Glutamatergic neuron (in vitro differentiated cells): Measurements from ENCODE around the gene MICB. TPM values are rescaled to one million over a fixed set of nuclear protein-coding genes. Genes with fewer than 3 reads are reported as not detected.
A peak's percentile ranks its signal among the peaks of the same experiment; 100 is the strongest.

Experiments
- DNase-seq: peaks from one replicate; pipeline ENCODE4 v3.0.0; 2022
- H3K27ac Mint-ChIP-seq: one replicate; pipeline ENCODE4 v1.8.0; 2020; ENCODE audit warnings: mild to moderate bottlenecking, mixed read lengths, inconsistent platforms; ENCODE audit not compliant: unreplicated experiment
- H3K27me3 Mint-ChIP-seq: one replicate; pipeline ENCODE4 v1.8.0; 2020; ENCODE audit warnings: mild to moderate bottlenecking, moderate library complexity, mixed read lengths, inconsistent platforms; ENCODE audit not compliant: unreplicated experiment
- H3K36me3 Mint-ChIP-seq: one replicate; pipeline ENCODE4 v1.8.0; 2020; ENCODE audit warnings: mild to moderate bottlenecking, mixed read lengths, inconsistent platforms; ENCODE audit not compliant: unreplicated experiment
- H3K4me1 Mint-ChIP-seq: one replicate; pipeline ENCODE4 v1.8.0; 2020; ENCODE audit warnings: mild to moderate bottlenecking, low read depth, mixed read lengths, inconsistent platforms; ENCODE audit not compliant: unreplicated experiment
- H3K4me3 Mint-ChIP-seq: one replicate; pipeline ENCODE4 v1.8.0; 2020; ENCODE audit warnings: mild to moderate bottlenecking, mixed read lengths, inconsistent platforms; ENCODE audit not compliant: unreplicated experiment
- H3K9me3 Mint-ChIP-seq: one replicate; pipeline ENCODE4 v1.8.0; 2020; ENCODE audit warnings: mild to moderate bottlenecking, moderate library complexity, mixed read lengths, inconsistent platforms; ENCODE audit not compliant: unreplicated experiment
- CTCF ChIP-seq: fragments of 200-600 bp; sonication (generic); IDR thresholded peaks from one replicate; pipeline ENCODE4 v1.5.0; 2021; ENCODE audit not compliant: partially characterized antibody, unreplicated experiment
- total RNA-seq: library from RNA; stranded (reverse); fragmentation: NEBNext Ultra II Directional; extraction: Animal tissue kit (Norgen Biotek cat#: 25700); gene quantifications from one replicate; pipeline ENCODE4 v1.2.1, GENCODE V29; 2021; ENCODE audit not compliant: unreplicated experiment

Gene MICB
- total RNA-seq, 1 donor from 2014 or later: 3.6 TPM

GRCh38 chr6:31557443-31558317 lies 59.7 kb downstream of the MICB start:
- peaks cover 3% of the 10 kb centered on the region for H3K27me3 Mint-ChIP-seq
- H3K27ac Mint-ChIP-seq: no peak overlapping the region
- H3K9me3 Mint-ChIP-seq: peaks cover 4% of the 10 kb centered on the region
- DNase-seq: no peak
- peaks cover 4% of the 10 kb centered on the region for H3K36me3 Mint-ChIP-seq
- no peak overlapping the region for H3K4me3 Mint-ChIP-seq
- H3K4me1 Mint-ChIP-seq: peaks cover 4% of the 10 kb centered on the region
- TF ChIP-seq CTCF: no peak

- Mint-ChIP-seq H3K27me3 (peaks cover 3% of the 10 kb centered on the region), H3K9me3 (peaks cover 6% of the 10 kb centered on the region), H3K4me3 (no peak overlapping the region), H3K36me3 (peaks cover 4% of the 10 kb centered on the region), H3K27ac (no peak overlapping the region), H3K4me1 (peaks cover 4% of the 10 kb centered on the region)
- no peak for DNase-seq
- no peak for TF ChIP-seq CTCF
Measured at GRCh38 chr6:31558318-31558625, 60.3 kb downstream of the MICB start.

GRCh38 chr6:31558631-31559500 lies 60.9 kb downstream of the MICB start:
- Mint-ChIP-seq H3K27me3 (peaks cover 3% of the 10 kb centered on the region), H3K27ac (no peak overlapping the region), H3K4me1 (peaks cover 4% of the 10 kb centered on the region), H3K4me3 (peak overlapping the region; percentile 5), H3K9me3 (peaks cover 6% of the 10 kb centered on the region), H3K36me3 (peaks cover 4% of the 10 kb centered on the region)
- DNase-seq: no peak
- TF ChIP-seq CTCF: no peak

- TF ChIP-seq CTCF: no peak
- Mint-ChIP-seq H3K4me1 (peaks cover 4% of the 10 kb centered on the region), H3K27ac (no peak overlapping the region), H3K36me3 (peaks cover 4% of the 10 kb centered on the region), H3K27me3 (peaks cover 3% of the 10 kb centered on the region), H3K9me3 (peaks cover 6% of the 10 kb centered on the region), H3K4me3 (peak overlapping the region; percentile 5)
- no peak for DNase-seq
Measured at GRCh38 chr6:31559606-31559957, 61.6 kb downstream of the MICB start.
